Keratinocyte (primary cell): ENCODE results near the gene MYO9A.

Source experiments
- CTCF ChIP-seq, 3 experiments: IDR thresholded peaks in 1 of 3; conservative IDR thresholded peaks in 1 of 3; optimal IDR thresholded peaks in 1 of 3; 2 replicates in 2 of 3; 3 replicates in 1 of 3; pipeline versions ENCODE3 to v1.5.1; 2011; ENCODE audit warnings: low read length in 3 of 3, mild to moderate bottlenecking in 3 of 3, moderate library complexity in 2 of 3, control low read depth in 1 of 3, inconsistent platforms in 1 of 3; ENCODE audit not compliant: insufficient read depth in 2 of 3; ENCODE audit errors: extremely low read depth in 1 of 3
- EZH2 ChIP-seq: IDR thresholded peaks from one replicate; pipeline ENCODE4 v1.6.1; 2012; ENCODE audit warnings: inconsistent platforms, mild to moderate bottlenecking, low read length, moderate library complexity

- no peak for TF ChIP-seq CTCF (optimal IDR thresholded peaks at IDR 0.05 in 1 of 3, IDR thresholded peaks at IDR 0.05 in 1 of 3, conservative IDR thresholded peaks at IDR 0.05 in 1 of 3; ENCODE audit: extremely low read depth in 1 of 3, insufficient read depth in 2 of 3, low read length in 3 of 3)
- TF ChIP-seq EZH2 = no peak
These were observed 317.8 kb downstream of the MYO9A start for GRCh38 chr15:71800190-71800589.
